RWPE1 (cell line): ENCODE measurements around the gene SCEL.

Experiments
- CTCF ChIA-PET: fragments of 350-600 bp; sonication (Branson Sonifier 250); formaldehyde crosslinking; extraction: SDS; loops from one replicate; lab custom pipeline; 2021; lab: Yijun Ruan, JAX
- POLR2A ChIA-PET: fragments of 400-600 bp; formaldehyde crosslinking; extraction: SDS; loops from one replicate; lab custom pipeline; 2020; ENCODE audit warnings: antibody characterized with exemption; ENCODE audit not compliant: low non-redundant PET; lab: Yijun Ruan, JAX
- DNase-seq: peaks from one replicate; pipeline ENCODE4 v3.0.0; 2012; ENCODE audit warnings: low spot score
- H3K27ac ChIP-seq: fragments of 450-650 bp; 2 replicates; pipeline ENCODE4 v1.5.1; 2017
- CTCF ChIP-seq: fragments of 450-650 bp; conservative IDR thresholded peaks from 2 replicates; pipeline ENCODE4 v1.5.1; 2017; ENCODE audit warnings: low read depth, mild to moderate bottlenecking

Gene SCEL

GRCh38 chr13:77595166-77595810, 59.8 kb downstream of the SCEL start:
- CTCF ChIA-PET, result no interaction called here
- no peak overlapping the region for H3K27ac ChIP-seq
- no peak for TF ChIP-seq CTCF
- POLR2A ChIA-PET, result no interaction called here
- peak; percentile 1 for DNase-seq

GRCh38 chr13:77596777-77597176, 61.3 kb downstream of the SCEL start:
- ChIA-PET CTCF (interaction anchor here (0.6 to 0.7 kb wide), 2 partner anchors 14 to 1721 kb away, joined by 3 to 5 read pairs; no protein-coding TSS in a partner anchor), POLR2A (no interaction called here)
- no peak for DNase-seq
- no peak for TF ChIP-seq CTCF
- no peak overlapping the region for H3K27ac ChIP-seq

GRCh38 chr13:77599351-77599750, 63.8 kb downstream of the SCEL start:
- no peak for DNase-seq
- ChIA-PET POLR2A (no interaction called here), CTCF (no interaction called here)
- no peak overlapping the region for H3K27ac ChIP-seq
- TF ChIP-seq CTCF, result no peak

- no peak overlapping the region for H3K27ac ChIP-seq
- ChIA-PET POLR2A (no interaction called here), CTCF (interaction anchor here (0.6 kb wide), 1 partner anchor 11 kb away, joined by 3 read pairs; no protein-coding TSS in a partner anchor)
- TF ChIP-seq CTCF, result no peak
- DNase-seq, result no peak
Measured at GRCh38 chr13:77600701-77601100, 65.2 kb downstream of the SCEL start.

GRCh38 chr13:77611068-77611467, 75.6 kb downstream of the SCEL start:
- CTCF ChIA-PET, result interaction anchor here (0.7 to 0.8 kb wide), 2 partner anchors 14 to 109 kb away, joined by 3 read pairs; no protein-coding TSS in a partner anchor
- POLR2A ChIA-PET, result no interaction called here
- TF ChIP-seq CTCF, result no peak
- no peak for DNase-seq
- H3K27ac ChIP-seq, result no peak overlapping the region

- no peak for TF ChIP-seq CTCF
- CTCF ChIA-PET, result no interaction called here
- DNase-seq, result no peak
- H3K27ac ChIP-seq, result no peak overlapping the region
- POLR2A ChIA-PET, result no interaction called here
Measured at GRCh38 chr13:77616027-77616426, 80.5 kb downstream of the SCEL start.
